ENCODE measurements around the gene HDGFL2. TPM values are rescaled to one million over a fixed set of nuclear protein-coding genes. Genes with fewer than 3 reads are reported as not detected.

Gene HDGFL2
- total and polyA plus RNA-seq, 4 donors, result 15.4 to 47.9 (median 29.8) TPM

DNA sequence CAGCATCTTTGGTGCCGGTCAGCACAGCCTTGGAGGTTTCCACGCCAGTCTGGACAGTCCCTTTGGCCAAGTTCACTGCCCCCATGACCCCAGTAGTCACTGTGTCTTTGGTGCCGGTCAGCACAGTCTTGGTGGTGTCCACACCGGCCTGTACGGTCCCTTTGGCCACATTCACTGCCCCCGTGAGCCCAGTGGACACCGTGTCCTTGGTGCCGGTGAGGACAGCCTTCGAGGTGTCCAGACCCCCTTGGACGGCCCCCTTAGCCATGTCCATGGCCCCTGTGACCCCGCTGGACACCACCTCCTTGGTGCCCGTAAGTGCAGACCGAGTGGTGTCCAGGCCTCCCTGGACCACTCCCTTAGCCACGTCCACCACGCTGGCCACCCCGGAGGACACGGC, 41.2 kb downstream of the HDGFL2 start:
- no peak for ATAC-seq (ENCODE audit: low FRiP score)
- Histone ChIP-seq H3K27ac (ENCODE audit: low read depth in 1 of 2, low read length in 2 of 2) (no peak overlapping the region), H3K27me3 (ENCODE audit: control insufficient read depth in 1 of 2, insufficient read depth in 2 of 2, low read length in 1 of 2) (no peaks in the 10 kb centered on the region), H3K4me1 (ENCODE audit: control insufficient read depth in 1 of 2, insufficient read depth in 2 of 2, low read length in 2 of 2) (no peaks in the 10 kb centered on the region), H3K36me3 (ENCODE audit: control insufficient read depth in 1 of 2, insufficient read depth in 2 of 2, low read length in 1 of 2) (no peaks in the 10 kb centered on the region), H3K9me3 (ENCODE audit: control insufficient read depth, low read length) (no peaks in the 10 kb centered on the region), H3K4me3 (ENCODE audit: low read length in 2 of 2) (no peak overlapping the region)
- intact Hi-C loops (cut with DNase I), result no loop called here
- 89 to 91% methylated on average over 17 of the region's 17 CpGs for WGBS, 2 donors
- DNase-seq, result no peak

DNA sequence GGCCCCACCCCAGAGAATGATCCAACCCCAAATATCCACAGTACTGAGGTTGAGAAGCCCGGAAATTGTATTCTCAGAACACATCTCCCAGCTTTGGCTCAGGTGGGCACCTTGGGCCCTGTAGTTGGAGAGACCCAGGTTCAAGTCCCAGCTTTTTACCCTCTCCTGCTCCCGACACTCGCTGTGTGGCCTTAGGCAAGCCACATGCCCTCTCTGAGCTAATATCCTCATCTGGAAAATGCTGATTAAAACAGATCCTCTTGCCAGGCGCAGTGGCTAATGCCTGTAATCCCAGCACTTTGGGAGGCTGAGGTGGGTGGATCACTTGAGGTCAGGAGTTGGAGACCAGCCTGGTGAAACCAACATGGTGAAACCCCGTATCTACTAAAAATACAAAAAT, 43.6 kb downstream of the HDGFL2 start:
- ATAC-seq (ENCODE audit: low FRiP score) (no peak), DNase-seq (no peak)
- Histone ChIP-seq H3K36me3 (ENCODE audit: control insufficient read depth in 1 of 2, insufficient read depth in 2 of 2, low read length in 1 of 2) (no peaks in the 10 kb centered on the region), H3K27me3 (ENCODE audit: control insufficient read depth in 1 of 2, insufficient read depth in 2 of 2, low read length in 1 of 2) (no peaks in the 10 kb centered on the region), H3K9me3 (ENCODE audit: control insufficient read depth, low read length) (no peaks in the 10 kb centered on the region), H3K4me3 (ENCODE audit: low read length in 2 of 2) (no peak overlapping the region), H3K27ac (ENCODE audit: low read depth in 1 of 2, low read length in 2 of 2) (no peak overlapping the region), H3K4me1 (ENCODE audit: control insufficient read depth in 1 of 2, insufficient read depth in 2 of 2, low read length in 2 of 2) (no peaks in the 10 kb centered on the region)
- WGBS, 2 donors, result 88% methylated on average over 5 of the region's 5 CpGs
- intact Hi-C loops (cut with DNase I), result no loop called here

DNA sequence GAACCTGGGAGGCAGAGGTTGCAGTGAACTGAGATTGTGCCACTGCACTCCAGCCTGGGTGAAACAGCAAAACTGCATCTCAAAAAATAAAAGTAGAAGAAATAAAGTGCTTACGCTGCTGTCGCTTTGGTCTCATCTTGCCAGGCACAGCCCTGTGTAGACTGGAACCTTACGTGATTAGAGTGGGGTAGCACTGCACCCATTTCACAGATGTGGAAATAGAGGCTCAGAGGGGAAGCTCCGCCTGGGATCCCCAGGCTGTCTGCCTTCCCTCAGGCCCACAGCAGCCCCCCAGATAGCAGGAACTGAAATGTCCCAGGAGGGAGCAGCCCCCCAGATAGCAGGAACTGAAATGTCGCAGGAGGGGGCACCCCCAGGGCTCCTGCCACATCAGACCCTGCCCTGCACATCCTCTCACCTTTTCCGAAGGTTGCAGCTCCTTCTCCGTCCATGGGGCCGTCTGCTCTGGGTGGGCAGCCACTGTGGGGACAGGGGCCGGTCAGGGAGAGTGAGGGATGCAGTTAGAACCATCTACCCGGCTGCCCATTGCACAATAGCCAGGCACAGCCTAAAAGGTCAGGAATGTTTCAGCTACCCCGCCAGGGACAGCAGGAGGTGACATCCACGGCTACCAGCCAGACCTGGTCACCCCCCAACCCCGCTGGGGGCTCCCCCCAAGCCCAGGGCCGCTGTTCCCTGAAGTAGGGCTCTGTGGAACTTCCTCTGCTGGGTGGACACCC, 44.3 kb downstream of the HDGFL2 start:
- no peak overlapping the region for H3K4me3 ChIP-seq (ENCODE audit: low read length in 2 of 2)
- H3K4me1 ChIP-seq (ENCODE audit: control insufficient read depth in 1 of 2, insufficient read depth in 2 of 2, low read length in 2 of 2), result no peaks in the 10 kb centered on the region
- no peaks in the 10 kb centered on the region for H3K9me3 ChIP-seq (ENCODE audit: control insufficient read depth, low read length)
- no peaks in the 10 kb centered on the region for H3K27me3 ChIP-seq (ENCODE audit: control insufficient read depth in 1 of 2, insufficient read depth in 2 of 2, low read length in 1 of 2)
- no peak overlapping the region for H3K27ac ChIP-seq (ENCODE audit: low read depth in 1 of 2, low read length in 2 of 2)
- 72 to 76% methylated on average over 14 of the region's 14 CpGs for WGBS, 2 donors
- ATAC-seq (ENCODE audit: low FRiP score), result no peak
- DNase-seq, result no peak
- intact Hi-C loops (cut with DNase I), result no loop called here
- no peaks in the 10 kb centered on the region for H3K36me3 ChIP-seq (ENCODE audit: control insufficient read depth in 1 of 2, insufficient read depth in 2 of 2, low read length in 1 of 2)

DNA sequence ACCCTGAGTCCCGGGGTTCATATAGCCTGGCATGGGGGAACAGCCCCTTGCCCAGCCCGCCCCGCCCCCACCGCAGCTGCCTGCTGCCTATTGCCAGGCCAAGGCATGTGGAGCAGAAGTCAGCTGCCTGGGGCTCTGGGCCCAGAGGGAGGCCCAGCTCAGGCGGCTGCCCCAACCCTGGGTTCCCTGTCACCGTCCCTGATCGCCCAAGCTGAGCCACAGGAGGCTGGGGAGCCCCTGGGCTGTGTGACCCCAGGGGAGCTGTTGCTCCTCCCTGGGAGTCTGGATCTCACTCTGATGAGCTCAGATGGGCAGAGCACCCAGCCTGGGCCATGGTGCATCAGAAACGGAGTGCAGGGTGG, 44.8 kb downstream of the HDGFL2 start:
- no peak overlapping the region for H3K27ac ChIP-seq (ENCODE audit: low read depth in 1 of 2, low read length in 2 of 2)
- no peaks in the 10 kb centered on the region for H3K36me3 ChIP-seq (ENCODE audit: control insufficient read depth in 1 of 2, insufficient read depth in 2 of 2, low read length in 1 of 2)
- ATAC-seq (ENCODE audit: low FRiP score) (no peak), DNase-seq (no peak)
- intact Hi-C loops (cut with DNase I), result no loop called here
- no peak overlapping the region for H3K4me3 ChIP-seq (ENCODE audit: low read length in 2 of 2)
- no peaks in the 10 kb centered on the region for H3K9me3 ChIP-seq (ENCODE audit: control insufficient read depth, low read length)
- 37 to 46% methylated on average over 8 of the region's 8 CpGs for WGBS, 2 donors
- H3K4me1 ChIP-seq (ENCODE audit: control insufficient read depth in 1 of 2, insufficient read depth in 2 of 2, low read length in 2 of 2), result no peaks in the 10 kb centered on the region
- no peaks in the 10 kb centered on the region for H3K27me3 ChIP-seq (ENCODE audit: control insufficient read depth in 1 of 2, insufficient read depth in 2 of 2, low read length in 1 of 2)

DNA sequence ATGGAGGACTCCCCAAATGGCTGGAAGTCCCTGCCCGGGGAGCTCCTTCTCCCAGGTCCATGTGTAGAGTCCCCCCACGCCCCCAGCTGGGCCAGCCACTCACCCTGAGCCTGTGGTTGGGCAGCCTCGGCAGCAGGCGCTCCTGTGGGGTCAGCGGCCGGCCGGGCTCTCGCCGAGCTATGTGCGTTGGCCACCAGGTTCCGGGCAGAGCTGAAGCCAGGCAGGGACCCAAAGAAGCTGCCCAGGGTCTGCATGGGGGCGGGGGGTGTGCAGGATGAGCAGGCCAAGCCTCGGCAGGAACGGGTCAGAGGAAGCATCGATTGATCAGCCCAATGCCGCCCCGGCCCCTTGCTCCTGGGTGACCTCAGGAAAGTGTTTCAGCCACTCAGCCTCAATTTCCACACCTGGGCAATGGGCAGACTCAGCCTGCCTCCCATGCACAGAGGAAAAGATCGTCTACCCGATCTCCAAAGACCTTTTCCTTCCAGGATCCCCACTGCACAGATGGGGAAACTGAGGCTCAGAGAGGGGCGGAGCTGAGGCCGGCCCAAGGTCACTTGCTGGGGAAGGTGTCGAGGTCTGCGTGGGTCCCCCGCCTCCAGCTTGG, 45.5 kb downstream of the HDGFL2 start:
- ATAC-seq (ENCODE audit: low FRiP score) (no peak), DNase-seq (no peak)
- Histone ChIP-seq H3K9me3 (ENCODE audit: control insufficient read depth, low read length) (no peaks in the 10 kb centered on the region), H3K4me1 (ENCODE audit: control insufficient read depth in 1 of 2, insufficient read depth in 2 of 2, low read length in 2 of 2) (no peaks in the 10 kb centered on the region), H3K27ac (ENCODE audit: low read depth in 1 of 2, low read length in 2 of 2) (no peak overlapping the region), H3K27me3 (ENCODE audit: control insufficient read depth in 1 of 2, insufficient read depth in 2 of 2, low read length in 1 of 2) (no peaks in the 10 kb centered on the region), H3K36me3 (ENCODE audit: control insufficient read depth in 1 of 2, insufficient read depth in 2 of 2, low read length in 1 of 2) (no peaks in the 10 kb centered on the region), H3K4me3 (ENCODE audit: low read length in 2 of 2) (no peak overlapping the region)
- intact Hi-C loops (cut with DNase I), result no loop called here
- 82 to 85% methylated on average over 23 to 24 of the region's 24 CpGs for WGBS, 2 donors

DNA sequence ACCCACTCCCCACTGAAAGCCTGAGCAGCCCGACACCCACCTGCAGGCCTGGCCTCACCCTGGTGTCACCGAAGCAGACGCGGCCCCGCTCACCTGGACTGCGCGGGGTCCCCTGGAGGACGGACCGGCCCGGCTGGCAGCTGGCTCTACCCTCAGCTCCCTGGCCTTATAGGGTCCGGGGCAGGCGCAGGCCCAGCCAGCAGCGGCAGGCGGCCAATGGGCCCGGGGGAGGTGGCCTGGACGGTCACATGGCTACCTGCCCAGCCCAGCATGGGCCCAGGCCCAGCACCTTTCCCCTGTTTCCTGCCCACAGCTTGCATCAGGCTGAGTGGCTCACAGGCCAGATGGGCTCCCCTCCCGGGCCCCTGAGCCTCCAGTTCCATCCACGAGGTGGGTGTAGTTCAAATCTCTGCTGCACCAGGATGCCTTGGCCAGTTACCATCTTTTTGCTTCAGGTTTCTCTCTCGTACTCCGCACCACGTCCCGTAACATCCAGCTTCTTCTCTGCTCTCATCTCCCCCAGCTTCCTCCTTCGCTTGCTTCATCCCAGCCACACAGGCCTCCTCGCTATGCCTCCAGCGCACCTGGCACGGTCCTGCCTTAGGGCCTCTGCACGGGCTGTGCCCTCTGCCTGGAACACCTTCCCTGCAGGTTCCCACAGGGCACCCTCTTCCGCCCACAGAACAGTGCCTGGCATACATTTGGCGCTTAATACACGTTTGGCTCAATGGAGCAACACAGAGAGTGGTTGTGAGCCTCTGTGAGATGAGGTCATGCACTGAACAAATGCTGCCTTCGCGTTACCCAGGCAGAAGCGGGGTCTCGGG, 46.5 kb downstream of the HDGFL2 start, which contains the start of gene PLIN4:
Gene PLIN4 (minus strand): TSS at position 142 of the 827 bp plus-strand sequence. CDS start 214 bp downstream, outside the sequence.
- Histone ChIP-seq H3K27ac (ENCODE audit: low read depth in 1 of 2, low read length in 2 of 2) (no peak within 1 kb of the TSS), H3K36me3 (ENCODE audit: control insufficient read depth in 1 of 2, insufficient read depth in 2 of 2, low read length in 1 of 2) (no peaks in the 10 kb centered on the region), H3K4me1 (ENCODE audit: control insufficient read depth in 1 of 2, insufficient read depth in 2 of 2, low read length in 2 of 2) (no peaks in the 10 kb centered on the region), H3K9me3 (ENCODE audit: control insufficient read depth, low read length) (no peaks in the 10 kb centered on the region), H3K27me3 (ENCODE audit: control insufficient read depth in 1 of 2, insufficient read depth in 2 of 2, low read length in 1 of 2) (no peaks in the 10 kb centered on the region), H3K4me3 (ENCODE audit: low read length in 2 of 2) (no peak within 1 kb of the TSS)
- 37 to 38% methylated on average over 34 of the region's 34 CpGs for WGBS, 2 donors
- peak; percentile 78 for ATAC-seq (ENCODE audit: low FRiP score)
- intact Hi-C loops (cut with DNase I), result no loop called here
- DNase-seq, result peak in 1 of 2 donors; percentile 86

DNA sequence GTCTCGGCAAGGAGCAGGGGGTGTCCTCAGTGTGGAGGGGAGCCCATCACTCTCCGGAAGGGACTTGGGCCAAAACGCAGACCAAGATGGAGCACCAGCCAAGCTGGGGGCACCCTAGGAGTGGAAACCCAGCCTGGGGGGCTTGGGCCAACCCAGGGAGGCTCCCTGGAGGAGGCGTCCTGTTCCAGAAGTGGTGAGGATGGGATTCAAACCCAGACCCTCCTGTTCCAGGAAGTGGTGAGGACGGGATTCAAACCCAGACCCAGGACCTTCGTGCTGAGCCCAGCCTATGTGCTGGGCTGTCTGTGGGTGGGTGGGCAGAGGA, 47.0 kb downstream of the HDGFL2 start:
- no peaks in the 10 kb centered on the region for H3K4me1 ChIP-seq (ENCODE audit: control insufficient read depth in 1 of 2, insufficient read depth in 2 of 2, low read length in 2 of 2)
- intact Hi-C loops (cut with DNase I), result no loop called here
- 87 to 98% methylated on average over 5 to 6 of the region's 6 CpGs for WGBS, 2 donors
- DNase-seq (no peak), ATAC-seq (ENCODE audit: low FRiP score) (no peak)
- no peaks in the 10 kb centered on the region for H3K27me3 ChIP-seq (ENCODE audit: control insufficient read depth in 1 of 2, insufficient read depth in 2 of 2, low read length in 1 of 2)
- no peaks in the 10 kb centered on the region for H3K36me3 ChIP-seq (ENCODE audit: control insufficient read depth in 1 of 2, insufficient read depth in 2 of 2, low read length in 1 of 2)
- H3K9me3 ChIP-seq (ENCODE audit: control insufficient read depth, low read length), result no peaks in the 10 kb centered on the region
- H3K4me3 ChIP-seq (ENCODE audit: low read length in 2 of 2), result no peak overlapping the region
- H3K27ac ChIP-seq (ENCODE audit: low read depth in 1 of 2, low read length in 2 of 2), result no peak overlapping the region

DNA sequence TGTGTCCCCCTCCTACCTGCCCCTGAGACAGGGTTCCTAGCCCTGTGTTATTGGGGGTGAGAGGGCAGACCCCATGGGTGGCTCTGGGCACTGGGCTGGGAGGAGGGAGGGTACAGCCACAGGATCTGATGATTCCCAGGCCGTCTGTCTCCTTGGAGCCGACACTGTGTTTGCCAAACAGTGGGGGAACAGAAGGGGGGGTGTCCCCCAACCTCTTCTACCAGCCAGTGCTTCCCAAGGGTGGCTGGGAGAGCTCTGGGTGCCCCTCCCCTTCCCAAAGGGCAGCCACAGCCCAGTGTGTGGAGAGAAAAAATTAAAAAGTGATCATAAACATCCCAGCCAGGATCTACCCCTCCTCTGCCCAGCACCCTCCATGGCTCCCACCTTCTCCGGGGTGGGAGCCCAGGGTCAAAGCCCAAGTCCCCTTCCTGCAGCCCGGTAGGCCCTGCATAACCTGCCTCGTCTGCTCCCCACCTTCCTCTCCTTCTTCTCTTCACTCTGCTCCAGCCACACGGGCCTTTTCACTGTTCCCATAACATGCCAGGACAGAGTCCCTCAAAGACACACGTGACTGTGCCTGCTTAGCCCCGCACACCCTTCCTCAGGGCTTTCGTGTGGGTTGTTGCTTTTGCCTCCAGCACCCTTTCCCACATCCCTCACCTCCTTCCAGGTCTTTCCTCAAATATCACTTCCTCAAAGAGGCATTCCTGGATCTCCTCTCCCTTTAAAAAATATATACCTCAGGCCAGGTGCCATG, 47.6 kb downstream of the HDGFL2 start:
- 35 to 47% methylated on average over 9 of the region's 9 CpGs for WGBS, 2 donors
- no peaks in the 10 kb centered on the region for H3K4me1 ChIP-seq (ENCODE audit: control insufficient read depth in 1 of 2, insufficient read depth in 2 of 2, low read length in 2 of 2)
- no peak for DNase-seq

More for the DNA sequence above, 47.6 kb downstream of the HDGFL2 start:
- Histone ChIP-seq H3K36me3 (ENCODE audit: control insufficient read depth in 1 of 2, insufficient read depth in 2 of 2, low read length in 1 of 2) (no peaks in the 10 kb centered on the region), H3K27me3 (ENCODE audit: control insufficient read depth in 1 of 2, insufficient read depth in 2 of 2, low read length in 1 of 2) (no peaks in the 10 kb centered on the region), H3K9me3 (ENCODE audit: control insufficient read depth, low read length) (no peaks in the 10 kb centered on the region), H3K27ac (ENCODE audit: low read depth in 1 of 2, low read length in 2 of 2) (no peak overlapping the region), H3K4me3 (ENCODE audit: low read length in 2 of 2) (no peak overlapping the region)
- intact Hi-C loops (cut with DNase I), result loop anchor here (5.0 to 10.0 kb wide), 2 partner anchors 252 to 255 kb away; no protein-coding TSS in a partner anchor
- ATAC-seq (ENCODE audit: low FRiP score), result peak; percentile 19

All from aorta (tissue), 5 donors.